Peyer's patch (tissue), 4 donors: ENCODE results near the gene CYP2A6.
A peak's percentile ranks its signal among the peaks of the same experiment; 100 is the strongest.

Experiments used
- POLR2A ChIP-seq, 2 donors: fragments of 450-650 bp; IDR thresholded peaks; one replicate each; pipeline ENCODE4 v1.5.1; 2017; ENCODE audit warnings: antibody characterized with exemption in 2 of 2, mild to moderate bottlenecking in 2 of 2, moderate library complexity in 2 of 2
- TF ChIP-seq, protein P1 (sequence below), 6 experiments: fragments of 450-650 bp in 4 of 6; fragments of 200-600 bp in 2 of 6; sonication (generic) in 1 of 6; IDR thresholded peaks; one replicate each; pipeline ENCODE4 v1.5.1; 2017 to 2019; ENCODE audit warnings: antibody characterized with exemption in 6 of 6, mild to moderate bottlenecking in 3 of 6, moderate library complexity in 1 of 6

DNA sequence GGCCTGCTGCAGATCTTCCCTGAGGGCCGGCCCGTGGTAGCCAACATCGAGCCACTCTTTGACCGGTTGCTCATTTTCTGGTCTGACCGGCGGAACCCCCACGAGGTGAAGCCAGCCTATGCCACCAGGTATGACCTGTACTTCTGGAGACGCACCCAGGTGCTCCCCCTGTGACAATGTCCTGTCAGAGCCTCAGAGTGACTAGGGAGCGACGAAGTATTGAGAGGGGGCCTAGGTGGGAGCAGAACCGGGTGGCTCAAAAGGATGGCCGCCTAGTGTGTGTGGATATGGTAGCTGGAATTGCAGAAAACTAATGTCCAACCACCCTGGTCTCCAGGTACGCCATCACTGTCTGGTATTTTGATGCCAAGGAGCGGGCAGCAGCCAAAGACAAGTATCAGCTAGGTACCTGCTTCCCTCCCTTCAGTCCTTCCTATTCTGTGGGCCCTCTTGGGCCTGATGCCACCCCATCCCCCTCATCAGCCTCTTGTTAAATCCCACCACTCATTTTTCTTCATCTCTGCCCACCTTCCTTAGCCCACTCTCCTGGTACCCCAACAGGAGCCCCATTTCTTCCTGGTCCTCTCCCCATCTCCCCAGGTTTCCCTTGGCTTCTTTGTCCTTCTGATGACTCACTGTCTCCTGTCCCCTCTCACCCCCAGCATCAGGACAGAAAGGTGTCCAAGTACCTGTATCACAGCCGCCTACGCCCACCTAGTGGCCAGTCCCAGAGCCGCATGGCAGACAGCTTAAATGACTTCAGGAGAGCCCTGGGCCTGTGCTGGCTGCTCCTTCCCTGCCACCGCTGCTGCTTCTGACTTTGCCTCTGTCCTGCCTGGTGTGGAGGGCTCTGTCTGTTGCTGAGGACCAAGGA is 42.9 kb downstream of the CYP2A6 start:
- TF ChIP-seq, protein P1, sequence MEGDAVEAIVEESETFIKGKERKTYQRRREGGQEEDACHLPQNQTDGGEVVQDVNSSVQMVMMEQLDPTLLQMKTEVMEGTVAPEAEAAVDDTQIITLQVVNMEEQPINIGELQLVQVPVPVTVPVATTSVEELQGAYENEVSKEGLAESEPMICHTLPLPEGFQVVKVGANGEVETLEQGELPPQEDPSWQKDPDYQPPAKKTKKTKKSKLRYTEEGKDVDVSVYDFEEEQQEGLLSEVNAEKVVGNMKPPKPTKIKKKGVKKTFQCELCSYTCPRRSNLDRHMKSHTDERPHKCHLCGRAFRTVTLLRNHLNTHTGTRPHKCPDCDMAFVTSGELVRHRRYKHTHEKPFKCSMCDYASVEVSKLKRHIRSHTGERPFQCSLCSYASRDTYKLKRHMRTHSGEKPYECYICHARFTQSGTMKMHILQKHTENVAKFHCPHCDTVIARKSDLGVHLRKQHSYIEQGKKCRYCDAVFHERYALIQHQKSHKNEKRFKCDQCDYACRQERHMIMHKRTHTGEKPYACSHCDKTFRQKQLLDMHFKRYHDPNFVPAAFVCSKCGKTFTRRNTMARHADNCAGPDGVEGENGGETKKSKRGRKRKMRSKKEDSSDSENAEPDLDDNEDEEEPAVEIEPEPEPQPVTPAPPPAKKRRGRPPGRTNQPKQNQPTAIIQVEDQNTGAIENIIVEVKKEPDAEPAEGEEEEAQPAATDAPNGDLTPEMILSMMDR (IDR thresholded peaks at IDR 0.05), result peak in 3 of 6 experiments; percentile 33 to 41 (median 35)
- no peak for TF ChIP-seq POLR2A (IDR thresholded peaks at IDR 0.05)
